ENCODE measurements around the gene HOXB4. TPM values are rescaled to one million over a fixed set of nuclear protein-coding genes. Genes with fewer than 3 reads are reported as not detected.

Gene HOXB4
- total RNA-seq, 4 donors from 2014 or later: 0.42 to 2.9 (median 1.4) TPM

DNA sequence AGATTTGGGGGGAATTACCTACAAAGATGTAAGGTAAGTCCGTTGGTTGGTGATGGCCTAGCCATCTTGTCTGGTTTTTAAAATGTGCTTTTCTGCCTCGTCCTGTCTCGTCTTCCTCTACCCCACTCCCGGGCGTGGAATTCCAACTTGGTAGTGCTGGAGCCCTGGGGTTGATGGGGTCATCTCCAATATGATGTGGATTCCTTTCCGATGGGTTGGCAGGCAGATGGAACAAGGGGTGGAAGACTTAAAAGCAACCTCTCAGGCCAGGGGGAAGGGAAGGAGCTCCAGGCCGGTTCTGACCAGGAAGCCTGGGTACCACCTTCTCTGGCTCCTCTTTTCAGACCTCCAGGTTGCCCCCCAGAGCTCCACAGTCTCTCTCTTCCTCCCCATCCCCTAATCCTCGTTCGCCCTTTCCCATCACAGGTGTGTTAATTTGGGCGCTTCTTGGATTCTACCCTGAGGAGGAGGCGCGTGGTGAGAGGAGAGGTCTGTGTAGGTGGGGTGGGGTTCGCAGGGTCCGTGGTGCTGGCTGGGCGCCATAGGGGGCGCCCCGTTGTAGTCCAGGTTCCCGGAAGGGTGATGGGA lies 28.1 kb downstream of the HOXB4 start:
- H3K4me3 ChIP-seq (ENCODE audit: low read depth, poor library complexity, severe bottlenecking): no peak overlapping the region

DNA sequence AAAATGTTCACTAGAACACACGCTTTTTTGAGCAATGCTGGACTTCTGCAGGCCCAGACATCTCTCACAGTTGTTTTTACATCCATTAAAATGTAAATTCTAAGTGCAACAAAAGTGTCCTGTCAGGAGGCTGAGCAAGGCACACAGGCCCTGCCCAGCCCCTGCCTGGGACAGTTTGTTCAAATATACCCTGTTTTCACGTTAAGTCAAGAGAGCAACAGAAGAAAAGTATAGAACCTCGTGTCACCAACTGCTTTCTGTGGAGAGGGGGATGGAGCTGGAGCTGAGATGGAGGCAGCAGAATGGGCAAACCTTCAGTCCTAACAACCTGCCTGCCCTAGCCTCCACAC lies 28.9 kb downstream of the HOXB4 start:
- H3K4me3 ChIP-seq (ENCODE audit: low read depth, poor library complexity, severe bottlenecking): no peak overlapping the region
- WGBS, 2 donors: 75 to 76% methylated on average over 3 of the region's 3 CpGs
- no peak for DNase-seq (ENCODE audit: low spot score in 2 of 2)
- TF ChIP-seq POLR2A (IDR thresholded peaks at IDR 0.05): no peak
- intact Hi-C loops (cut with DNase I; ENCODE audit: low total_unique reads): no loop called here

More for the DNA sequence above, 28.1 kb downstream of the HOXB4 start:
- 78 to 81% methylated on average over 18 of the region's 18 CpGs for WGBS, 2 donors
- DNase-seq (ENCODE audit: low spot score in 2 of 2): no peak
- intact Hi-C loops (cut with DNase I; ENCODE audit: low total_unique reads): no loop called here
- TF ChIP-seq, protein P1, sequence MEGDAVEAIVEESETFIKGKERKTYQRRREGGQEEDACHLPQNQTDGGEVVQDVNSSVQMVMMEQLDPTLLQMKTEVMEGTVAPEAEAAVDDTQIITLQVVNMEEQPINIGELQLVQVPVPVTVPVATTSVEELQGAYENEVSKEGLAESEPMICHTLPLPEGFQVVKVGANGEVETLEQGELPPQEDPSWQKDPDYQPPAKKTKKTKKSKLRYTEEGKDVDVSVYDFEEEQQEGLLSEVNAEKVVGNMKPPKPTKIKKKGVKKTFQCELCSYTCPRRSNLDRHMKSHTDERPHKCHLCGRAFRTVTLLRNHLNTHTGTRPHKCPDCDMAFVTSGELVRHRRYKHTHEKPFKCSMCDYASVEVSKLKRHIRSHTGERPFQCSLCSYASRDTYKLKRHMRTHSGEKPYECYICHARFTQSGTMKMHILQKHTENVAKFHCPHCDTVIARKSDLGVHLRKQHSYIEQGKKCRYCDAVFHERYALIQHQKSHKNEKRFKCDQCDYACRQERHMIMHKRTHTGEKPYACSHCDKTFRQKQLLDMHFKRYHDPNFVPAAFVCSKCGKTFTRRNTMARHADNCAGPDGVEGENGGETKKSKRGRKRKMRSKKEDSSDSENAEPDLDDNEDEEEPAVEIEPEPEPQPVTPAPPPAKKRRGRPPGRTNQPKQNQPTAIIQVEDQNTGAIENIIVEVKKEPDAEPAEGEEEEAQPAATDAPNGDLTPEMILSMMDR (IDR thresholded peaks at IDR 0.05): no peak
- no peak for TF ChIP-seq POLR2A (IDR thresholded peaks at IDR 0.05)

DNA sequence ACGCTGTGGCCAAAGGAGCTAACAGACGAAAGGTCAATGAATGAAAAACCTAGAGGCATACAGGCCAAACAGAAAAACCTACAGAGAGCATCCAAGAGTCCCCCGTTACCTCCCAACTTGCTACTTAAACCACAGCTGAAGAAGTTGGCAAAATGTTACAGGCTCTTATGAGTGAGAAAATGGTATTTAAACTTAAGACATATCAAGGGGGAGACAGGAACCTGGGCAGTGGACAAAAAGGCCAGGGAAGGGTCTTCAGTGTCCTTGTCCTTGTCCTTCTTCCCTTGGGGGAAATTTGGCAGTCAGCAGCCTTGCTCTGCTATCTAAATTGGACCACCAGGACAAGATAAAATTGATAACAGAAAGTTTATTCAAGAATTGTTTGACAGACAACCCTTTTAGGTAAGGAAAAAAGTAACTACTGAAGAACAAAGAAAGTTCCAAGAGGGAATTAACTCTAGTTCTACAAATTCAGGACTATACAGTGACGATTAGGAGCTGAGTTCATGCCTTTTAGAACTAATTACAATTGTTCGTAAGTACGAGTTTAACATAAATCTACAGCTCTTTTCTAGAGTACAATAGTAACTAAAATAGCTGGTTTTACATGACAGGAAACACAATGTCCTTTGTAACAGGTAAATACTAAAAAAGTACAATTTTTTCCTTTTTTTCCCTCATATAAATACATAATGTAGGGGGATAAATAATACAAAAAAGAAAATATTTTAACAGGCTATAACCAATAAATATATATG lies 29.4 kb downstream of the HOXB4 start:
- no peak overlapping the region for H3K4me3 ChIP-seq (ENCODE audit: low read depth, poor library complexity, severe bottlenecking)

DNA sequence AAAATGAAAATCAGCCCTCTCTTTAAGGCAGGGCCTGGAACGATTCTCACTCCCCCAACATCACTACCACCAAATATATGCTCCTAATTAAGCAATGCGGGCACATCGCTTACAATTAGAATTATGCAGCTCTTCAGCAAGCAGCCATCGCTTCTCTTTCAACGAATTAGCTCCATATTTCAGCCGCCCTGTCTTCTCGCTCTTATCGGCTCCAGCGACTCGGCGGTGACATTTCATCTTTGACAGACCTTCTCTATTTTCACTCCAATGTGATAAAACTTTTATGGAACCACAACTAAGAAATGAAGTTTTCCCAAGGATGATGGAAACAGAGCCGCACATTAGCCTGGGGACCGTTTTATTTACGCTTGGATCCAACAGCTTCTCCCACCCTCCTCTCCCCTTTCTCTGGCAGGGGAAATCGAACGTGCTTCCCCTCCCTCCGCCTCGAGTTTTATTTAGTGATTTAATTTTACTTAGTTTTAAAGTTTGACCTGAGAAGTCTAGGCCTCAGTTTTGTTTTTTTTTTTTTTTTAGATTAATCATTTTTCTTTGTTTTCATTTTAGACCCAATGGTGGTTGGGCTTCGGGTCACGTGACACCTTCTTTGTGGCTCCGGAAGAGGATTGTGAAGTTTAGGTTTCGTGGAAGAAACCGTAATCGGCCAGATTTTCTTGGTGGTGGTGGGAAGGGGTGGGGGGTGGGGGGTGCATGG lies 30.2 kb downstream of the HOXB4 start:
- intact Hi-C loops (cut with DNase I; ENCODE audit: low total_unique reads): no loop called here
- no peak overlapping the region for H3K4me3 ChIP-seq (ENCODE audit: low read depth, poor library complexity, severe bottlenecking)

More for the DNA sequence above, 29.4 kb downstream of the HOXB4 start:
- 70% methylated on average over 6 of the region's 6 CpGs for WGBS, 2 donors
- intact Hi-C loops (cut with DNase I; ENCODE audit: low total_unique reads): no loop called here
- no peak for DNase-seq (ENCODE audit: low spot score in 2 of 2)
- TF ChIP-seq, protein P1 (IDR thresholded peaks at IDR 0.05): no peak
- no peak for TF ChIP-seq POLR2A (IDR thresholded peaks at IDR 0.05)

DNA sequence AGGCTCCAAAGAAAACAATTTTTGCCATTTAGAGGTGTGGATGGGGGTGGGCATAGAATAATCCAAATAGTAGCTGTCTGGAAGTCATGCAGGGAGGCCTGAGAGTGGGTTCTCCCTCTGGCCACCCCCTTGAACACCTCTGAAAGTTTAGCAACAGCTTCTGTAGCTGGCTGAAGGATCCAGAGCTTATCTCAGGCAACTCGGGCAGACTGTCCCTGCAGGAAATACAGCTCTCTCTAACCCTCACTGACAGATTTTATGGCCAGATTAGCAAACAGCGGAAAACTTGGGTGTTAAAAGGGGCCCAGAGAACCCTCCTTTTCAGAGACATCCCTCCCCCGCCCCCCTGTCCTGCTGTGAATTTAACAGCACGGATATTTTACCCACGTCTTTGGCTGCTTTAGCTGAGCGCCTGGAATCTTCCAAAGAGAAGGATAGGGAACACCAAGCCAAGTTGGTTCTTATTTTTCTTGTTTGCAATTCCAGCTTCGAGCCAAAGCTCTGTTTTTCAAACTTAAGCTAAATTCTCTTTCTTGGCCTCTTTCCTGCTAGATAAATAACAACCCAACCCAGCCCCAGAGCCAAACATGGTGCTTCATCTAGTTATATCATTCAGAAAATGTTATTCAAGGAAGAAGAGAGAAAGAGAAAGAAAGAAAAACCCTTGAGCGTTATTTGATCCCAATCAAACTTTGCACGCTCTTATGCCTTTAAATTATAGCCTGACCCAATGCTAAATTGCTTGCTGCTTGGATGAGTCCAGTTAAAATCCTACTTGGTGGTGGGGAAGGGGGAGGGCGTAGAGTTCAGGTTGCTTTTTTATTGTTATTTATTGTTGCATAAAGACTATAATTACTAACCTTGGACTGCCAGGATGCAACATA lies 31.0 kb downstream of the HOXB4 start:
- 19 to 20% methylated on average over 10 of the region's 10 CpGs for WGBS, 2 donors
- TF ChIP-seq POLR2A (IDR thresholded peaks at IDR 0.05): no peak
- TF ChIP-seq, protein P1 (IDR thresholded peaks at IDR 0.05): no peak
- intact Hi-C loops (cut with DNase I; ENCODE audit: low total_unique reads): no loop called here
- no peak for DNase-seq (ENCODE audit: low spot score in 2 of 2)
- no peak overlapping the region for H3K4me3 ChIP-seq (ENCODE audit: low read depth, poor library complexity, severe bottlenecking)

More for the DNA sequence above, 30.2 kb downstream of the HOXB4 start:
- 52% methylated on average over 24 of the region's 24 CpGs for WGBS, 2 donors
- TF ChIP-seq POLR2A (IDR thresholded peaks at IDR 0.05): no peak
- TF ChIP-seq, protein P1 (IDR thresholded peaks at IDR 0.05): no peak
- DNase-seq (ENCODE audit: low spot score in 2 of 2): no peak

Data from lower leg skin (tissue), 4 donors.